GM18511 (cell line): ENCODE results near the gene ZNRF3.
A peak's percentile ranks its signal among the peaks of the same experiment; 100 is the strongest.
"Not testable (repeated sequence)": the region's sequence is repeated elsewhere in the genome, so short reads cannot be mapped to it uniquely, and the experiment has no call there.

Experiments used
- ATAC-seq: cut with Tn5 transposase; IDR thresholded peaks from one replicate; pipeline ENCODE4 v1.9.1; 2021; ENCODE audit warnings: mild to moderate bottlenecking, moderate library complexity; ENCODE audit not compliant: unreplicated experiment

ZNRF3 gene

GRCh38 chr22:28883917-28884746, 760 bp downstream of the ZNRF3 start:
- ATAC-seq, result peak; percentile 35

GRCh38 chr22:28884747-28885350, 1.5 kb downstream of the ZNRF3 start:
- ATAC-seq, result no peak

GRCh38 chr22:28885939-28886338, 2.6 kb downstream of the ZNRF3 start:
- ATAC-seq, result no peak

GRCh38 chr22:28886679-28887078, 3.3 kb downstream of the ZNRF3 start:
- ATAC-seq, result not testable (repeated sequence)

GRCh38 chr22:28887725-28888459, 4.5 kb downstream of the ZNRF3 start:
- no peak for ATAC-seq

GRCh38 chr22:28889478-28890024, 6.2 kb downstream of the ZNRF3 start:
- no peak for ATAC-seq

- ATAC-seq, result no peak
Measured at GRCh38 chr22:28891156-28891733, 7.9 kb downstream of the ZNRF3 start.

GRCh38 chr22:28892175-28892731, 8.9 kb downstream of the ZNRF3 start:
- ATAC-seq, result no peak

GRCh38 chr22:28893810-28894209, 10.4 kb downstream of the ZNRF3 start:
- ATAC-seq, result no peak

- no peak for ATAC-seq
Measured at GRCh38 chr22:28894334-28894733, 11.0 kb downstream of the ZNRF3 start.

- ATAC-seq, result no peak
Measured at GRCh38 chr22:28894807-28895206, 11.4 kb downstream of the ZNRF3 start.

GRCh38 chr22:28896611-28897010, 13.2 kb downstream of the ZNRF3 start:
- no peak for ATAC-seq

- ATAC-seq, result no peak
Measured at GRCh38 chr22:28898233-28898629, 14.9 kb downstream of the ZNRF3 start.

GRCh38 chr22:28899199-28899853, 16.0 kb downstream of the ZNRF3 start:
- no peak for ATAC-seq

- ATAC-seq, result no peak
Measured at GRCh38 chr22:28900379-28900925, 17.1 kb downstream of the ZNRF3 start.

GRCh38 chr22:28902490-28902889, 19.1 kb downstream of the ZNRF3 start:
- no peak for ATAC-seq

GRCh38 chr22:28903080-28903479, 19.7 kb downstream of the ZNRF3 start:
- no peak for ATAC-seq

GRCh38 chr22:28903729-28904128, 20.4 kb downstream of the ZNRF3 start:
- no peak for ATAC-seq

- no peak for ATAC-seq
Measured at GRCh38 chr22:28904211-28904896, 21.0 kb downstream of the ZNRF3 start.
